ENCODE results near the gene PRKG2. TPM values are rescaled to one million over a fixed set of nuclear protein-coding genes. Genes with fewer than 3 reads are reported as not detected.

The PRKG2 gene
- total RNA-seq, 1 experiment from 2014 or later: 2.2 TPM

DNA sequence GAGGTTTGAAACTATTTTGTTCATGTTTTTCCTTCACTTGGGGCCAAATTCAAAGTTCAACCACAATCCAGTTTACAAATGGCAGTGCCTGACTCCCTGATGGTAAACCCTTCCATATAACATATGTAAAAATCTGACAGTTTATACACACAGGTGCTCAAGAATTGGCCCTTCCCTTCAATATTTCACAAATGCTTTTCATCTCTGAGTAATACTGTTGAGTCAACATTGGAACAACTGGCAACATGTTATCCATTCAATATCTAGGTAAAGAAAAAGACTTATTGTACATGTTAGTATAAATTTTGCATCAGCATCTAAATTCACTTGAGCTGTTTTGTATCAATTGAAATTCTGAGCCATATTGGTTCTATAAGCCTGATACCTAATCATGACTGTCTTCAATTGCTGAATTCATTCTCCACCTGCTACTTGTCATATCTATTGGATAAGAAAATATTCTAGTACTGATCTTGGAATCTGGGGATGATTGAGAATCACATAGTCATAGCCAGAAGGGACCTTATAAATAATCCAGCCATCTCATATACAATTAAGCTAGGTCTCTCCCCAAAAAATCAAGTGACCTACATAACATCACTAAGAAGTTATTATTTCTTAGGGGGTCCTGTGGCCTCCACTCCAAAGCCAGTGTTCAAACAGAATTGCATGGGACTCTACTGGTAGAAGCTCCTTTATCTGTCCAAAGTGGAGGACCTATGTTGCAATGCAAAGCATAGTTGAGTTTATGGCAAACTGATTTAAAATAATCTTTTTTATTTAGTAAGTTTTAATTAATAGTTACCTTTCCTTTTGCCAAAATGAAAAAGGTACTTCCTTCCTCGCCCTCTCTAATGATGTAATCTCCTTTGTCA is 61.9 kb downstream of the PRKG2 start:
- no peaks in the 10 kb centered on the region for H3K36me3 ChIP-seq (replicated peaks; ENCODE audit: control insufficient read depth, insufficient read depth, low read length)
- H3K27me3 ChIP-seq (ENCODE audit: control insufficient read depth, insufficient read depth, low read length): no peaks in the 10 kb centered on the region
- peak overlapping the region; percentile 49; the same call in 1 of the 2 replicates for H3K4me3 ChIP-seq (ENCODE audit: insufficient read depth, low read depth, low read length)
- no peak for DNase-seq

DNA sequence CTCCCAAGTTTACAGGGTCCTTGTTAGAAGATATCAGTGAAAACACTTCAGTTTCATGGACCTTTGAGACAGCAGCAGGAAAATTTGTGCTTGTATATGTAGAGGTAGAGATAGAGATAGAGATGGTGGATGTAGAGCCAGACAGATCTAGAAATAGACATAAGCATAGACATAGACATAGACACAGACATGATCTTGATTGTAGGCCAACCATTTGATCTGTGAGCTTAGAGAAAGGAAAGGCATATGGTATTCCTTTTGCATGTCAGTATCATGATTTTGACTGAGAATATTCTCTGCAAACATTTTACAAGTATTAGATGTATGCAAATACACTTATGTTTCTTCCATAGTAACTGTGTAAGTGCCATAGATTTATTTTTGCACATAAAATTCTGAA is 65.0 kb downstream of the PRKG2 start:
- H3K27me3 ChIP-seq (ENCODE audit: control insufficient read depth, insufficient read depth, low read length): no peaks in the 10 kb centered on the region
- no peaks in the 10 kb centered on the region for H3K36me3 ChIP-seq (replicated peaks; ENCODE audit: control insufficient read depth, insufficient read depth, low read length)
- no peak overlapping the region for H3K4me3 ChIP-seq (ENCODE audit: insufficient read depth, low read depth, low read length)
- no peak for DNase-seq

DNA sequence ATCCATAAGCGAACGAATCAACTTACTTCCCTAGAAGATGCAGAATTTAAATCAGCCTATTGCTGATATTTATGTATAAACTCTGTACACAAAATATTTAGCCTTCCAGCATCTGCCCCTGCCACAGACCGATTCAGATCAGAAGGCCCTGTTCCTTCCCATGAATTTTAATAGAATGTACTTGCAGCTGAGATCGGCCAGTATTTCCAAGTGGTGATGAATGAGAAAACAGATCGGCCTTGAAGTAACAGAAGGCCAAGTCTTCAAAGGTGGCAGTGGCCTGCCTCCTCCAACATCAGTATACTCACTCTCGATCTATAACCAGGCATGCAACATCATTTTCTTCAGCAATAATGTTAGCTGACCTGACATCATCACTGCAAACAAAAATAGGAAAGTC is 66.4 kb downstream of the PRKG2 start:
- no peak for DNase-seq
- no peaks in the 10 kb centered on the region for H3K27me3 ChIP-seq (ENCODE audit: control insufficient read depth, insufficient read depth, low read length)

DNA sequence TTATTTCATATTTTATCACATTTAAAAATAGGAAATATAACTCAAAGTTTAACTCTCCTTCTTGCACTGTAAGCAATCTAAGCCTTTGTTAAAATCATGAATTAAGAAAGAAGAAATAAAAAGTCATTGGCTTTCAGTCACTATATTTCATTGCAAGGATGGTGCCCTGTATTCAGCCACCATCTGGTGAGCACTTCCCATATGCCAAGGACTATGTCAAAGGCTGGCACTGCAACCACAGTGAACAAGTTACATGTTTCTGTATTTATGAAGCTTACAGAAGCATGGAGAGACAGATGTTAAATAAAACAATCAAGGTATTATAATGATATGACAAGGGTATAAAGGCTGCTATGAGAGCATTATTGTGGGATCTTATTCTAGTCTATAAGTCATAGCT is 68.6 kb downstream of the PRKG2 start:
- no peaks in the 10 kb centered on the region for H3K27me3 ChIP-seq (ENCODE audit: control insufficient read depth, insufficient read depth, low read length)
- no peak for DNase-seq
- H3K36me3 ChIP-seq (replicated peaks; ENCODE audit: control insufficient read depth, insufficient read depth, low read length): no peaks in the 10 kb centered on the region

More for the DNA sequence above, 66.4 kb downstream of the PRKG2 start:
- H3K4me3 ChIP-seq (ENCODE audit: insufficient read depth, low read depth, low read length): no peak overlapping the region
- H3K36me3 ChIP-seq (replicated peaks; ENCODE audit: control insufficient read depth, insufficient read depth, low read length): no peaks in the 10 kb centered on the region

DNA sequence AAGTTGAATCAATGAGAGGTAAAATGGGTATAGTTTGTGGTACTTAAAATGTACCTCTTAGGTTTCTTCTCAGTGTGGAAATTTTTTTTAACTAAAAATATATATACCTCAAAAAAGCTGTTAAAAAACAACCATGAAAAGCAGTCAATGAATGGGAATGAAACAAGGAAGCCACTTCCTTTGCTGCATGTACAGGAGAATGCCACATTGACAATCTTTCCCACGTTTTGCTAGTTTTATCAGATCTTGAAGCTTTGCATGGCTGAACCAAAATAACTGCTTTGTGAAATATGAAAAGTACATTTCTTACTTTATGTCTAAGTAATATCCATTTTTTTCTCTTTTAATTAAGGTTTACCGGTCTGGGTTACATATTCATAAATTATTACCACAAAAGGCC is 71.8 kb downstream of the PRKG2 start:
- Histone ChIP-seq H3K4me3 (ENCODE audit: insufficient read depth, low read depth, low read length) (no peak overlapping the region), H3K36me3 (replicated peaks; ENCODE audit: control insufficient read depth, insufficient read depth, low read length) (no peaks in the 10 kb centered on the region), H3K27me3 (ENCODE audit: control insufficient read depth, insufficient read depth, low read length) (no peaks in the 10 kb centered on the region)
- DNase-seq: no peak

More for the DNA sequence above, 68.6 kb downstream of the PRKG2 start:
- H3K4me3 ChIP-seq (ENCODE audit: insufficient read depth, low read depth, low read length): no peak overlapping the region

DNA sequence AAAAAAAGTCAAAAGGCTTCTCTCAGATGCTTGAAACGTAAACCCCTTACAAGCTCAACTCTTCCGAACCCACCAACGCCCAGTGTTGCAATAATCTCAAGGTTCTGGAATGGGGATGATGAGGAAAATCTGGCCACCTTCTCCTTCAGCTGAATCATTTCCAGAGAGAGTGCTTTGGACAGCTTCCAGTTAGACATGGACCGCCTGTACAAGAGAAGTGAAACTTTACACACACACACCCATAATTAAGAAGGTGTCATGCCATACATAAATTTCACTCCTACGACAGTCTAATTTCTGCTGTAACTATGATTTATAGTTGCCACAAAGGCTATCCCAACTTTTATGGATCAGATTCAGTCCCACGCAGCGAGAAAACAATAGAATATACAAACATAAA is 72.3 kb downstream of the PRKG2 start:
- Histone ChIP-seq H3K36me3 (replicated peaks; ENCODE audit: control insufficient read depth, insufficient read depth, low read length) (no peaks in the 10 kb centered on the region), H3K4me3 (ENCODE audit: insufficient read depth, low read depth, low read length) (no peak overlapping the region), H3K27me3 (ENCODE audit: control insufficient read depth, insufficient read depth, low read length) (no peaks in the 10 kb centered on the region)
- no peak for DNase-seq

GRCh38 chr4:81137894-81138293 is 77.1 kb downstream of the PRKG2 start:
- no peaks in the 10 kb centered on the region for H3K27me3 ChIP-seq (ENCODE audit: control insufficient read depth, insufficient read depth, low read length)
- no peak overlapping the region for H3K4me3 ChIP-seq (ENCODE audit: insufficient read depth, low read depth, low read length)
- DNase-seq: no peak
- no peaks in the 10 kb centered on the region; the same call in 1 of the 2 replicates for H3K36me3 ChIP-seq (replicated peaks; ENCODE audit: control insufficient read depth, insufficient read depth, low read length)

DNA sequence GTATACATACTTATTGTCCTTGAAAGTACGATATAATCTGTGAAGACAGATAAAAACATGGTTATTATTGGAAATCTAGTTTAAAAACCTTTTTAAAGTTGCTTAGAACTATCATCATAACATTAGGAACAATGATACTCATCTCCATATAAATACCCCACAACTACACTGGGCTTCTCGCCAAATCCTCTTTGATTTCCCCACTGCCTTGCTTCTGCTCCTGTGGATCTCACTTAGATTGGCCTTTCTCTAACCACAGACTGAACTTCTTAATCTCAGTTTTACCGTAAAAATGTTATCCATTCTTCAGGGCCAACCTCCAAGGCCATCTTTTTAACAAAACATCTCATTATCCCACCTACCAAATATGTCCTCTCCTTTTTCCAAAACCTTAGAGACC is 77.6 kb downstream of the PRKG2 start:
- Histone ChIP-seq H3K36me3 (replicated peaks; ENCODE audit: control insufficient read depth, insufficient read depth, low read length) (no peaks in the 10 kb centered on the region; the same call in 1 of the 2 replicates), H3K27me3 (ENCODE audit: control insufficient read depth, insufficient read depth, low read length) (no peaks in the 10 kb centered on the region), H3K4me3 (ENCODE audit: insufficient read depth, low read depth, low read length) (no peak overlapping the region)
- no peak for DNase-seq

DNA sequence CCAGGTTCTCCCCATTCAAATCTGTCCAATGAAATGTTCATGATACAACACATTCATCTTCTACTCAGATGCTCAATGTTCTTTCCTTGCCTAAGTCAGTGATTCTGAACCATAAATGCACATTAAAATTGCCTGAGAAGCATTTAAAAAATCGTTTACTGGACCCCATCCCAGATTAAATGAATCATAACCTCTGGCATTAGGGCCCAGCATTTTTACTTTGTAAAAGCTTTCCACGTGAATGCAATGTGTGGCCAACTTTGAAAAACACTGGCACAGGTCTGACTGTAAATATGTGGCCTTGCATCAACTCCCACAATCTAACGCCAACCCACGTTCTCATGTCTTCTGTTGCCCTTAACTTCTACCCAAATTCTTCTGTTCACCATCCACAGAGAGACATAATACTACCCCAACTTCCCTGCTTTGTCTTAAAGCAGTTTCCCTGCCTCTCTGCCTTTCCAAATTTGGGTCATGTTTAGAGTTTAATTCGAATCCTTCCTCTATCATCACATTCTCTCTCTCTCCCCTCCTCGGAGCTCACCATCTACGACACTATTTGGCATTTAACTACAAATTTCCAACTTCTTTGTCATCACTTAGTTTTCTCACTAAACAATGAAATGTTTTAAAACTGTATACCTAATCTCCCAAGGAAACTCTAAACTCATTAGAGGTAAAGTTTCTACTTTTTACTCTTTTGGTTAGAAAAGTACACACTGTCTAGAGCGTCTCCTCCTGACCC is 78.7 kb downstream of the PRKG2 start:
- Histone ChIP-seq H3K36me3 (replicated peaks; ENCODE audit: control insufficient read depth, insufficient read depth, low read length) (no peaks in the 10 kb centered on the region; the same call in 1 of the 2 replicates), H3K27me3 (ENCODE audit: control insufficient read depth, insufficient read depth, low read length) (no peaks in the 10 kb centered on the region), H3K4me3 (ENCODE audit: insufficient read depth, low read depth, low read length) (no peak overlapping the region)
- no peak for DNase-seq

DNA sequence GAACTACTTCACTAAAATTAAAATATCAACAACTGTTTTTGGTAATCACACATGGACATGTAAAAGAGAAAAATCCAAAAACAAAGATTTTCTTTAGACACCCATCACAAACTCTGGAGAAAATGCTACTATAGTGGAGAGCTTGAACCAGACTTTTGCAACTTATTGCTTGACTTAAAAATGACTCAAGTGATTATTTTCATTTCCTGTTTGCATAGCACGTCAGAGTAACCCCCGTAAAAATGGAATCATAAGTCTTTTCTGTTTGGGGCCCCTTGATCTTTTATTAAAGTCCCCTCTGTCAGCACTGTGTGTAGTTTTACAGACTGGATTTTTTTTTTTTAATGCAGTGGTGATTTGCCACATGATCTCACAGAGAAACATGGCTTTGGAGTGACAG is 79.5 kb downstream of the PRKG2 start:
- H3K36me3 ChIP-seq (replicated peaks; ENCODE audit: control insufficient read depth, insufficient read depth, low read length): no peaks in the 10 kb centered on the region; the same call in 1 of the 2 replicates
- H3K27me3 ChIP-seq (ENCODE audit: control insufficient read depth, insufficient read depth, low read length): no peaks in the 10 kb centered on the region
- no peak overlapping the region for H3K4me3 ChIP-seq (ENCODE audit: insufficient read depth, low read depth, low read length)
- no peak for DNase-seq

- Histone ChIP-seq H3K27me3 (ENCODE audit: control insufficient read depth, insufficient read depth, low read length) (no peaks in the 10 kb centered on the region), H3K36me3 (replicated peaks; ENCODE audit: control insufficient read depth, insufficient read depth, low read length) (no peaks in the 10 kb centered on the region; the same call in 1 of the 2 replicates), H3K4me3 (ENCODE audit: insufficient read depth, low read depth, low read length) (no peak overlapping the region)
- no peak for DNase-seq
Observed at GRCh38 chr4:81131563-81131962, 83.5 kb downstream of the PRKG2 start.

GRCh38 chr4:81131066-81131465 is 84.0 kb downstream of the PRKG2 start:
- H3K4me3 ChIP-seq (ENCODE audit: insufficient read depth, low read depth, low read length): no peak overlapping the region
- no peaks in the 10 kb centered on the region for H3K27me3 ChIP-seq (ENCODE audit: control insufficient read depth, insufficient read depth, low read length)
- DNase-seq: no peak
- no peaks in the 10 kb centered on the region; the same call in 1 of the 2 replicates for H3K36me3 ChIP-seq (replicated peaks; ENCODE audit: control insufficient read depth, insufficient read depth, low read length)

DNA sequence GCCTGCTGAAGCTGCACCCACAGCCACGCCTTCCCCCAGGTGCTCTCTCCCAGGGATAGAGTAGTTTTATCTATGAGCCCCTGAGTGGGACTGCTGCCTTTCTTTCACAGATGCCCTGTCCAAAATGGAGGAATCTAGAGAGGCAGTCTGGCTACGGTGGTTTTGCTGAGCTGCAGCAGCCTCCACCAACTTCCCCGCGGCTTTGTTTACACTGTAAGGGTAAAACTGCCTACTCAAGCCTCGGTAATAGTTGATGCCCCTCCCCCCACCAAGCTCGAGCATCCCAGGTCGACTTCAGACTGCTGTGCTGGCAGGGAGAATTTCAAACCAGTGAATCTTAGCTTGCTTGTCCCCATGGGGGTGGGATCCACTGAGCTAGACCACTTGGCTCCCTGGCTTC is 84.5 kb downstream of the PRKG2 start:
- Histone ChIP-seq H3K27me3 (ENCODE audit: control insufficient read depth, insufficient read depth, low read length) (no peaks in the 10 kb centered on the region), H3K4me3 (ENCODE audit: insufficient read depth, low read depth, low read length) (no peak overlapping the region), H3K36me3 (replicated peaks; ENCODE audit: control insufficient read depth, insufficient read depth, low read length) (no peaks in the 10 kb centered on the region; the same call in 1 of the 2 replicates)
- DNase-seq: no peak

- H3K4me3 ChIP-seq (ENCODE audit: insufficient read depth, low read depth, low read length): no peak overlapping the region
- H3K27me3 ChIP-seq (ENCODE audit: control insufficient read depth, insufficient read depth, low read length): no peaks in the 10 kb centered on the region
- H3K36me3 ChIP-seq (replicated peaks; ENCODE audit: control insufficient read depth, insufficient read depth, low read length): no peaks in the 10 kb centered on the region
- no peak for DNase-seq
Observed at GRCh38 chr4:81120055-81120454, 95.0 kb downstream of the PRKG2 start.

- H3K27me3 ChIP-seq (ENCODE audit: control insufficient read depth, insufficient read depth, low read length): no peaks in the 10 kb centered on the region
- H3K4me3 ChIP-seq (ENCODE audit: insufficient read depth, low read depth, low read length): no peak overlapping the region
- no peaks in the 10 kb centered on the region for H3K36me3 ChIP-seq (replicated peaks; ENCODE audit: control insufficient read depth, insufficient read depth, low read length)
- no peak for DNase-seq
Observed at GRCh38 chr4:81118086-81118485, 96.9 kb downstream of the PRKG2 start.

All from H7 (cell line).